Activated T-helper 2 cell treated with anti-CD3 and anti-CD28 coated beads, Interferon-gamma antibody, Interleukin-2, Interleukin-4, amounts not matched to agents 10 μg/mL and 5 μg/mL and 100 μg/mL, durations not matched to agents 14 hours and 24 hours and 36 hours (primary cell): ENCODE results near the gene SSR2. TPM values are rescaled to one million over a fixed set of nuclear protein-coding genes. Genes with fewer than 3 reads are reported as not detected.
A peak's percentile ranks its signal among the peaks of the same experiment; 100 is the strongest.
"Not testable (repeated sequence)": the region's sequence is repeated elsewhere in the genome, so short reads cannot be mapped to it uniquely, and the experiment has no call there.

Experiments
- DNase-seq: peaks from one replicate; pipeline ENCODE4 v3.0.0; 2021; ENCODE audit warnings: low spot score
- H3K27ac Mint-ChIP-seq: one replicate; pipeline ENCODE4 v1.8.0; 2021; ENCODE audit warnings: mixed read lengths
- H3K27me3 Mint-ChIP-seq: one replicate; pipeline ENCODE4 v1.8.0; 2021; ENCODE audit warnings: low read depth, mixed read lengths
- H3K36me3 Mint-ChIP-seq: one replicate; pipeline ENCODE4 v1.8.0; 2021; ENCODE audit warnings: low read depth, mixed read lengths
- H3K4me1 Mint-ChIP-seq: one replicate; pipeline ENCODE4 v1.8.0; 2021; ENCODE audit warnings: low read depth, mixed read lengths
- H3K4me3 Mint-ChIP-seq: one replicate; pipeline ENCODE4 v1.8.0; 2021; ENCODE audit warnings: low read depth, mild to moderate bottlenecking, moderate library complexity, mixed read lengths
- H3K9me3 Mint-ChIP-seq: one replicate; pipeline ENCODE4 v1.8.0; 2021; ENCODE audit warnings: mixed read lengths
- intact Hi-C: fragments of 100-400 bp; cut with micrococcal nuclease; formaldehyde crosslinking; loops from one replicate; pipeline ENCODE4 v1.15.1; 2023
- total RNA-seq: library from RNA; stranded (reverse); gene quantifications from 2 replicates; pipeline ENCODE4 v1.2.3, GENCODE V29; 2022

The SSR2 gene
- total RNA-seq, 1 donor from 2014 or later, result 239 TPM

DNA sequence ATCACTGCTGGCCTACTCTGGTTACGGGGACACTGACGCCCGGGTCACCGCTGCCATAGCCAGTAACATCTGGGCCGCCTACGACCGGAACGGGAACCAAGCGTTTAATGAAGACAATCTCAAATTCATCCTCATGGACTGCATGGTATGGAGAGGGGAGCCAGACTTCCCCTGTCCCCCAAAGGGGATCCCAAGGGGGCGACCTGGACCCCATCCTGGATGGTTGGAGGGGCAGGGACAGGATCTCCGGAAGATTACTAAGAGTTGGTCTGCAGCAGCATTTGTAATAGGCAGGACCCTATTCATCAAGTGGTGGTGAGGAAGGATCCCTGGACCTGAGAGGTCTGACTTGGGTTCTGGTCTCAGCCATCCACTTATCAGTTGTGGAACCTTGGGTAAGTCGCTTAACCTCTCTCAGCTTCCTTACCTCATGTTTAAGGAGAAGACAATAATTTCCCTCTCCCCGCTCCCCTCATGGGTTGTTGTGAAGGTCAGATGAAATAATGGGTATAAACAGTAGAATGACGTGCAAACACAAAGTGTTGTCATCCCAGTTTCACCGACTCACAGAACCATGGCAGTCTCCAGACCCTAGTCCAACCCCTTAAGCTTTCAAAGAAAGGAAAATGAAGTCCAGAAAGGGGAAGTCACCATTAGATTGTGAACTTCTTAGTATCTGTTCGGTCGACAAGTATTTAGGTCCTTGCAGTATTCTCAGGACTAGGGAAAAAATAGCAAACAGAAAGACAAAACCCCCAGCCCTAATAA, 34.7 kb upstream of the SSR2 start:
- no peaks in the 10 kb centered on the region for H3K9me3 Mint-ChIP-seq
- H3K27ac Mint-ChIP-seq, result peak overlapping the region; percentile 61
- peaks cover 27% of the 10 kb centered on the region for H3K36me3 Mint-ChIP-seq
- intact Hi-C loops, result no loop called here
- H3K4me3 Mint-ChIP-seq, result peak overlapping the region; percentile 92
- H3K27me3 Mint-ChIP-seq, result no peaks in the 10 kb centered on the region
- DNase-seq, result no peak
- peaks cover 25% of the 10 kb centered on the region for H3K4me1 Mint-ChIP-seq

DNA sequence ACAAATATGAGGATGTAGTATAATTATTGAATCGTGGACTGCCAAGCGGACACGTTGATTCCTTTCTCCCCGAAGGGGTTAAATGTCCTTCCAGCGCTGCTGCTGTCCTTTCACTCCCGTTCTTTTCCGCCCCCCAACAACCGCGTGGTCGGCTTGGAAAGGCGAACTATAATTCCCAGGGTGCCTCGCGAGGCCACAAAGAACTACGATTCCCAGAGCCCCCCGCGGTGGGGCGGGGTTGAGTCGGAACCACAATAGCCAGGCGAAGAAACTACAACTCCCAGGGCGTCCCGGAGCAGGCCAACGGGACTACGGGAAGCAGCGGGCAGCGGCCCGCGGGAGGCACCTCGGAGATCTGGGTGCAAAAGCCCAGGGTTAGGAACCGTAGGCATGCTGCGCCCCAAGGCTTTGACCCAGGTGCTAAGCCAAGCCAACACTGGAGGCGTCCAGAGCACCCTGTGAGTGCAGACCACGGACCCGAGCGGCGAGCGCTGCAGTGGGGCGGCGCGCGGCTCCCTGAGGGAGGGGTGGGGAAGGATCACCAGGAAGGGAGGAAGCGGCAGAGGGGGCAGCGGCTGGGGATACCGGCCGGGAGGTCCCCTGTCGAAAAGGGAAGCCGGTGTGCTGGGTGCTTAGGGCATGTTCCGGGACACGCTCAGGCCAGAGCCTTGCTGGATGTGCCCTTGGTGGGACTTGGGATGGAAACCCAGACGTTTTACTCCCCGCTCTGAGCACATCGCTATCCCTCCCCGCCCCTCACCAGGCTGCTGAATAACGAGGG, 33.9 kb upstream of the SSR2 start, which contains the start of gene LAMTOR2:
LAMTOR2 (plus strand) TSS at position 283 of the 781 bp plus-strand sequence; CDS start at position 391, 108 bp downstream.
- Mint-ChIP-seq H3K4me3 (peak within 1 kb of the TSS; percentile 96), H3K4me1 (peaks cover 25% of the 10 kb centered on the region), H3K9me3 (no peaks in the 10 kb centered on the region), H3K36me3 (peaks cover 31% of the 10 kb centered on the region), H3K27me3 (no peaks in the 10 kb centered on the region), H3K27ac (peak within 1 kb of the TSS; percentile 96)
- intact Hi-C loops, result loop anchor here (1.0 to 5.0 kb wide), 7 partner anchors 28 to 847 kb away; partner anchors contain the start of genes KHDC4, MEX3A, MTX1 and SMG5
- peak; percentile 94 for DNase-seq

- Mint-ChIP-seq H3K4me1 (peaks cover 25% of the 10 kb centered on the region), H3K36me3 (peaks cover 39% of the 10 kb centered on the region), H3K9me3 (no peaks in the 10 kb centered on the region), H3K27ac (peak within 1 kb of the TSS; percentile 96), H3K27me3 (no peaks in the 10 kb centered on the region), H3K4me3 (peak within 1 kb of the TSS; percentile 96)
- intact Hi-C loops, result loop anchor here (1.0 to 5.0 kb wide), 7 partner anchors 28 to 847 kb away; partner anchors contain the start of genes KHDC4, MEX3A, MTX1 and SMG5
- DNase-seq, result peak; percentile 79
Observed at GRCh38 chr1:156053768-156054499, 33.2 kb upstream of the SSR2 start, which contains the start of gene UBQLN4. Gene UBQLN4, minus strand, starts transcription at chr1:156053798. Its CDS starts 97 bp downstream, at chr1:156053701.

- Mint-ChIP-seq H3K4me1 (peaks cover 25% of the 10 kb centered on the region), H3K27ac (peak overlapping the region; percentile 92), H3K9me3 (no peaks in the 10 kb centered on the region), H3K27me3 (no peaks in the 10 kb centered on the region), H3K4me3 (peak overlapping the region; percentile 96), H3K36me3 (peaks cover 47% of the 10 kb centered on the region)
- DNase-seq, result peak; percentile 66
- intact Hi-C loops, result loop anchor here (5.0 kb wide), 1 partner anchor 846 kb away; the partner anchor contains the start of genes MTX1 and THBS3
Observed at GRCh38 chr1:156052862-156053767, 32.4 kb upstream of the SSR2 start.

- H3K36me3 Mint-ChIP-seq, result peaks cover 40% of the 10 kb centered on the region
- H3K4me1 Mint-ChIP-seq, result peaks cover 20% of the 10 kb centered on the region
- DNase-seq, result no peak
- H3K9me3 Mint-ChIP-seq, result no peaks in the 10 kb centered on the region
- no peak overlapping the region for H3K27ac Mint-ChIP-seq
- H3K4me3 Mint-ChIP-seq, result peak overlapping the region; percentile 31
- H3K27me3 Mint-ChIP-seq, result no peaks in the 10 kb centered on the region
- intact Hi-C loops, result loop anchor here (5.0 kb wide), 1 partner anchor 844 kb away; the partner anchor contains the start of genes MTX1 and THBS3
Observed at GRCh38 chr1:156051011-156051725, 30.4 kb upstream of the SSR2 start.

GRCh38 chr1:156050376-156050775, 29.6 kb upstream of the SSR2 start:
- intact Hi-C loops, result loop anchor here (5.0 kb wide), 1 partner anchor 843 kb away; the partner anchor contains the start of genes MTX1 and THBS3
- Mint-ChIP-seq H3K36me3 (peaks cover 36% of the 10 kb centered on the region), H3K9me3 (no peaks in the 10 kb centered on the region), H3K27ac (no peak overlapping the region), H3K4me1 (peaks cover 17% of the 10 kb centered on the region), H3K4me3 (no peak overlapping the region), H3K27me3 (no peaks in the 10 kb centered on the region)
- no peak for DNase-seq

DNA sequence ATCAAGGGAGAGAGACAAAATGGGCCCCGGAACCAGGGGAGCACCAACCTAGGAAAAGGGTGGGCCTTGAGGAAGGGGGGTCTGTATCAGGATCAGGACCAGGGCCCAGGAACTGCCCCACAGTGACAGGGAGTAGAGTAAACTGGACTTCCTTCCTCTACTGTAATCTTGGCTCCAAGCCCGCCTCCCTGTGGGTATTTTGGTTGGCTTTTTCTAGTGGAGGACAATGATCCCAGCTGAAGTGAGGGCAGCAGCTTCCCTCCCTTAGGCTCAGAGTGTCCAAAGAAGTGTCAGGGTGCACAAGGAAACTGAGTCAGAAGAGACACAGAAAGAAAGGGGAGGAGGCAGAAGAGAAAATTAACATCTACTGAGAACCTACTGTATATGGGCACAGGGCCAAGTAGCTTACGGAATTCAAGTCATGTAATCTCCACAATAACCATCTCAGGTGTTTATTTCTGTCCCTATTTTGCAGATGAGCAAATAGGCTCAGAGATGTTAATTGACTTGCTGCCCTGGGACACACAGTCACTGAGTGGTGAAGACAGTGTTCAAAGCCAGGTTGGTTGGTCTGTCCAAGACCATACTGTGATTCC, 28.0 kb upstream of the SSR2 start:
- Mint-ChIP-seq H3K4me1 (peaks cover 24% of the 10 kb centered on the region), H3K9me3 (no peaks in the 10 kb centered on the region), H3K27ac (no peak overlapping the region), H3K27me3 (no peaks in the 10 kb centered on the region), H3K4me3 (no peak overlapping the region), H3K36me3 (peaks cover 45% of the 10 kb centered on the region)
- intact Hi-C loops, result no loop called here
- no peak for DNase-seq

DNA sequence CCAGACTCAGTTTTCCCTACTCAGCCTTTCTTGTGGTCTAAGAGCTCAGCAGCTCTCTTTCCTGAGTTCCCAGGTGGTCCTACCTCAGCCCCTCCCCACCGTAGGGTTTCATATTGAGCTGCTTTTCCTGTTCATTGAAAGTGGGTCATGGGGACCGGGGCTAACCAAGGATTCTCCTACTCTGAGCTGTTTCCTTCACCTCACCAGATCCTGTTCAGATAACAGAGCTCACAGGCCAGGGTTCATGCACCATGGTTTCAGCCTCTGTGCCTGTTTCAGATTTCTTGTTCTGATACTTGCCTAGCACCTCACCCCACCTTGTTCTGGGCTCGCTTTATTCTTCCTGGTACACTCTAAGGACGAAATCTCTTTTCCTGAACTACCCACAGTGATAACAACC, 24.3 kb upstream of the SSR2 start:
- Mint-ChIP-seq H3K9me3 (no peaks in the 10 kb centered on the region), H3K27ac (peak overlapping the region; percentile 23), H3K27me3 (no peaks in the 10 kb centered on the region), H3K4me3 (no peak overlapping the region), H3K36me3 (peaks cover 63% of the 10 kb centered on the region), H3K4me1 (peaks cover 19% of the 10 kb centered on the region)
- DNase-seq, result peak; percentile 14
- intact Hi-C loops, result no loop called here

DNA sequence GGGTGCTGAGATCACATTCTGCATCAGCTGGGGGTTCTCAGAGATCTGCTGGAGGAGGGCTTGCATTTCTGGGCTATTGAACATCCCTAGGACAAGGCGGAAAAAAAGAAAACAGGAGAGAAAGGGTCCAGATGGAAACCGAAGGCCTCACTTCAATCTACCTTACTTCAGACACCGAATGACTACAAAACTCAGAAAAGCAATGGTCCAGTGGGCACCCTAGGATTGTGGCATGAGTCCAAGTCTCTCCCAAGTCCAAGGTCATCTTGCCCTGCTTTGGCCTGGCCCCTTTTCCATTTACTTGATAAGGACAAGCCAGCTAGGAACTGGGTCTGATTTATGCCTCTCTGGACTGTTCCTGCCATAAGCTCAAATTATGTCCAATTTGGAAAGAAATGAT, 22.1 kb upstream of the SSR2 start:
- Mint-ChIP-seq H3K36me3 (peaks cover 45% of the 10 kb centered on the region), H3K27me3 (no peaks in the 10 kb centered on the region), H3K4me3 (no peak overlapping the region), H3K9me3 (no peaks in the 10 kb centered on the region), H3K27ac (no peak overlapping the region), H3K4me1 (peaks cover 19% of the 10 kb centered on the region)
- DNase-seq, result no peak
- intact Hi-C loops, result no loop called here

DNA sequence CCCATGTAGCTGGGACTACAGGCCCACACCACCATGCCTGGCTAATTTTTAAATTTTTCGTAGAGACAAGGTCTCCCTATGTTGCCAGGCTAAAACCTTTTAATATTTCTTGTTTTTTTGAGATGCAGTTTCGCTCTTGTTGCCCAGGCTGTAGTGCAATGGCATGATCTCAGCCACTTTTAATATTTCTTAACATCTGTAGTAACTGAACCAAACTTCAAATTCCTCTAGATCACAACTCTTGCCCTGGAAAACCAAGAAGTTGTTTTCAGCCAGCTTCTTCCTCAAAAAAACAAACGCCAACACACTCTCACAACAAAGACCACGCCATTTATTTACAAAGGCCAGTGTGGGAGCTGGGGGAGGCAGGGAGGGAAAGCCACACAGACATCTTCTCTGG, 14.2 kb upstream of the SSR2 start:
- H3K4me1 Mint-ChIP-seq, DNase-seq, H3K4me3 Mint-ChIP-seq, H3K27me3 Mint-ChIP-seq, H3K27ac Mint-ChIP-seq, H3K9me3 Mint-ChIP-seq, intact Hi-C loops: not testable (repeated sequence)
- peaks cover 17% of the 10 kb centered on the region for H3K36me3 Mint-ChIP-seq

GRCh38 chr1:156033011-156033410, 12.3 kb upstream of the SSR2 start:
- Mint-ChIP-seq H3K4me1 (peaks cover 4% of the 10 kb centered on the region), H3K36me3 (peaks cover 14% of the 10 kb centered on the region), H3K27me3 (no peaks in the 10 kb centered on the region), H3K9me3 (no peaks in the 10 kb centered on the region), H3K27ac (no peak overlapping the region), H3K4me3 (no peak overlapping the region)
- no peak for DNase-seq
- intact Hi-C loops, result no loop called here
